Cortex of kidney (tissue), 1 donor: ENCODE data around the gene SUGCT.

ENCODE experiments used
- DNase-seq: peaks from one replicate; lab custom pipeline; 2025; lab: John Stamatoyannopoulos, UW

The SUGCT gene

DNA sequence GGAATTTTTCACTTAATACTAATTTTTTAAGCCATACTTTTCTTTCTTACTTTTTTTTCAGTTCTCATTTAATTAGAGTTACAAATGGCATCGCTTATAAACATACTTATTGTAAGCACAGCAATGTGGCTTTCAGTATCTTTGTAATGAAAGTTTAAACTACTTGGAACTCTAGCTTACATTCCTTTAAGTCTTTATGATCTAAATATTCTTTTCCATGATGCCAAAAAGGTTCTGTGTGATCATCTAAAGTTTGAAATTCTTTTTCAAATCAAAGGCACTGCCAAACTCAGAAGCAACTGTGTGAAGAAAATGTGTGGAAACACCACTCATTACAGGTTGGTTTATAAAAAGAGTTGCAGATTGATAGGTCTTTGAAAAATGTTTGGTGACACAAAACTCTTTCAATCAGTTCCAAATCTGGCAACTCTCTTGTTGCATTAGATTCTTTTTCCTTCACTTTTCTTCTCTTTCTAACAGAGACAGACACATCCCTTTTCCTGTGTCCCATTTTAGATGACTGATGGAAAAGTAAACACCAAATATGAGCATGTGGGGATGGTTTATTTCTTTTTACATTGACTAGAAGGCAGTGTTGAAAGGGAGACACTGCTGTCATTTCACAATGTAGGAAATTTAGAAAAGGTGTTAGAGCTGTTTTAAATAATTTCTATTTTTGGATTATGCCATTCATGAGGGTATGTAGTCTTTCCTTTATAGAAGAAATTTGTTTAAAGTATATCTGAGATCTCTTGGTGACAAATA lies 392.3 kb downstream of the SUGCT start:
- no peak for DNase-seq

- DNase-seq, result no peak
Measured at GRCh38 chr7:40527723-40528122, 392.9 kb downstream of the SUGCT start.

- DNase-seq, result no peak
Measured at GRCh38 chr7:40530292-40530691, 395.5 kb downstream of the SUGCT start.

- no peak for DNase-seq
Measured at GRCh38 chr7:40531956-40532355, 397.2 kb downstream of the SUGCT start.

DNA sequence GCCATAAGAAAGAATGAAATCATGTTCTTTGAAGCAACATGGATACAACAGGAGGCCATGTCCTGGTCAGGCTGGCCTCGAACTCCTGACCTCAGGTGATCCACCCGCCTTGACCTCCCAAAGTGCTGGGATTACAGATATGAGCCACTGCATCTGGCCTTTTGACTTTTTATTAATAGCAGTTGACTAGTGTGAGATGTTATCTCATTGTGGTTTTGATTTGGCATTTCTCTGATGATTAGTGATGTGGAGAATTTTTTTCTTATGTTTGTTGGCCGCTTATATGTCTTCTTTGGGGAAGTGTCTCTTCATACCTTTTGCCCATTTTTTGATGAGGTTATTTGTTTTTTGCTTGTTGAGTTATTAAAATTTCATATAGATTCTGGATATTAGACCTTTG lies 400.9 kb downstream of the SUGCT start:
- no peak for DNase-seq

- no peak for DNase-seq
Measured at GRCh38 chr7:40536421-40536820, 401.6 kb downstream of the SUGCT start.

GRCh38 chr7:40538281-40538680 lies 403.5 kb downstream of the SUGCT start:
- DNase-seq, result no peak

DNA sequence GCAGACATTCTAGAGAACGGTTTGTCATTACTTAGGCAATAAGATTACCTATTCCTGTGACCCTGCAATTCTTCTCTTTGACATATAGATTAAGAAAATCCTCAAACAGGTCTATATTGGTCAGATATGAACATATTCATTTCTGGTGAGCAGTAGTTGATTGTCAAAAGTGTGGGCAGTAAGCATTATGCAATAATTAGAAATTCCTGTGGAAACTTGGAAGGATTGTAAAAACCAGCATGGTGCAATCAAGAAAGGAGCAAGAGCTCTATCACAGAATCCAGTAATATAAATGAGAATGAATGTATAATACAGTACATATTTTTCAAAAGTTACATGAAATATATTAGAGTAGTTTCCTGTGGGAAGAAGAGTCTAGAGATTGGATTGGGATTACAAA lies 406.5 kb downstream of the SUGCT start:
- DNase-seq, result no peak

- no peak for DNase-seq
Measured at GRCh38 chr7:40542982-40543741, 408.4 kb downstream of the SUGCT start.

- no peak for DNase-seq
Measured at GRCh38 chr7:40544221-40544723, 409.5 kb downstream of the SUGCT start.

DNA sequence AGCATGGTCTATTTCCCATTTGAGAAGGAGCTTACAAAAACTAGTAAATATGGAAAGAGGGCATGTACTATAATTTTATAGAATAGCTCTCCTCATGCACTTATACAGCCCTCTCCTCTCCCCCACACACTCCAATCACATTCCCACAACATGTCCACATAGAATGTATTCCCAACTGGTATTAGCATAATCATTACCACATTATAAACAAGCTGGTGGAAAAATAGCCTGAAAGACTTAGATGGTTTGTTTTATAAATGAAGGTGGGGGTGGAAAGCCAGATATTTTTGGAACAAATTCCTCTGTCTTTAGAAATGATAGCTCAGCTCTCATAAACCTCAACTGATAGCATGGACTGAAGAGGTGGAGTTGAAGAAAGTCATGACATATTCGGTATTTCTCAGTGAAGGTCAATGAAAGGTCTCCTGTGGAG lies 410.1 kb downstream of the SUGCT start:
- DNase-seq, result no peak

GRCh38 chr7:40545739-40546138 lies 410.9 kb downstream of the SUGCT start:
- DNase-seq, result no peak

DNA sequence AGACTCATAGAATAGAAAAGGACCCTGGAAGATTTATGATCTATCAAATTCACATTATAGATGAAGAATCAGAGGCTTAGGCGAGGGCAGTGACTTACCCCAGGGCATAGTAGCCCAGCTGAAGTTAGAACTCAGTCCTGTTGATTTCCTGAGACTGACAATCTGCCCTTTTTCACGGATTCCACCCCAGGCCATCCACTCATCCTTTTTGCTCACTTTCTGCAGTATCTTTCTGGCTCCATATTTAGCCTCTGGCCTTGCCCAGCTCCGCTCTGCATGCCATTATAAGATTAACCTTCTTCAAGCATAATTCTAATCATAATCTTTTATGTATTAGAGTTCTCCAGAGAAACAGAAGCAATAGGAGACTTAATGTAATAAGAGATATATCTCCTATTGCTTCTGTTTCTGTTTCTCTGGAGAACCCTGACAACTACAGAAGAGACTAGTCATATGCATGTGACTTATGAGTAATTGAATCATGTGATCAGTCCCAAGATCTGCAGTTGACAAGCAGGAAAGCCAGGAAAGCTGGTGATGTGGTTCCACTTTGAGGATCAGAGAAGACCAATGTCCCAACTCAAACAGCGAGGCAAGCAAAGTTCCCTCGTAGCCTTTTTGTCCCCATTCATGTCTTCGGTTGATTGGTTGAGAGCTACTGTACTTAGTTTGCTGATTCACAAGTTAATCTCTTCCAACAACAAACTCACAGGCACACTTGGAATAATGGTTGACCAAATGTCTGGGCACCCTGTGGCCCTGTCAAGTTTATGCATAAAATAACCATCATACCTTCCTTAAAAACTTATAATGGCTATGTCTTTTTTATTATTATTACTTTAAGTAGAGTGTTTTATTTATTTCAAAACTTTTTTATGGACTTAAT lies 412.1 kb downstream of the SUGCT start:
- no peak for DNase-seq

GRCh38 chr7:40549372-40550039 lies 414.7 kb downstream of the SUGCT start:
- no peak for DNase-seq

- no peak for DNase-seq
Measured at GRCh38 chr7:40551685-40552576, 417.1 kb downstream of the SUGCT start.

DNA sequence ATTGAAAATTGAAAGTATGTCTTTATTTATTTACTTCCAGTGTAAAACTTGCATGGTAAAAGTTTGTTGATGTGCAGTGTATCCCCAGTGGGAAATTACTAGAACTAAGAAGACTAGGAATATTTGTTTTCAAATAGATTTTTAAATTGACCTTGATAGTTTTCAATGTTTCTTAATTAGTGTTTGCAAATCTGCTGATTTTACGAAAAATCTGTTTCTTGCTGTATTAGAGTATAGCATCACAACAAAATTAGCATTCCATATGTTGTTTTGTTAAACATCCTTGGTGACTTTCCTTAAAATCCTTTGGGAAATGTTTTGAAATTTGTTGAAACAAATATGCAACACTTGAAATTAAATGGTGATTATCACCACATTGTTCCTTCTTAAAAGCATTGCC lies 425.9 kb downstream of the SUGCT start:
- no peak for DNase-seq

DNA sequence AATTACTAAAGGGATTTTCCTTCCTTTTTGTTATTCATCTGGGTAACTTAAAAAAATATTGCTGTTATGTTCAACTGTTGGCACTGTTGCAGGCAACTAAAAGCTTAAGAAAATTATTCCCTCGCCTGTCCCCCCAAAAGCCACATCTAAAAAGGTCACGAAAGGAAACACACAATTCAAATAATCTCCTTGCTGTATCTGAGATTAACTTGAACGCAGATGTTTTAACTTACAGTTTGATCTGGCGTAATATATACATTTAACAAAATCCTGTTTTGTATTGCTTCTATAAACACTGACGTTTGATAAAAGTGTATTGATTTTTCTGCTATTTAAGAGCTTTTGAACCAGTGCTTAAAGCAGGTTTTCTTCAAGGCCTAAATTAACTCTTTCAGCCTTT lies 432.1 kb downstream of the SUGCT start:
- DNase-seq, result no peak

DNA sequence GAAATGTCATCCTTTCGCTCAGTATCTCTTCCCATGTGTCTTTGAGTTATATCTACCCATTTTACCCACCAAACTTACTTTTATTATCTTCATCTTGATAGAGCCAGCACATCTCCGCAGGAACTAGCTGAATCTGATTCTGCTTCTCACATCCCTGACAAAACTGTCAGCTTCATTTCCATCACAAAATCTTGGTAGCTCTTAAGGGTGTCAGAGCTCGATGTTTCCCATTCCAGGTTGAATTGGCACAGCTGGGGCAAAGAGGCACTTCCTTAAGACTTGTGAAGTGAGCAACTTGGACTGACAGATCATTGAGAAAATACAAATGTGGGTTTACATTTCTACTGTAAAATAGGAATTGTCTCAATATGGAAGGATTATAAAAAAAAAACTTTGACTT lies 434.5 kb downstream of the SUGCT start:
- no peak for DNase-seq

GRCh38 chr7:40570223-40570622 lies 435.4 kb downstream of the SUGCT start:
- DNase-seq, result no peak

- no peak for DNase-seq
Measured at GRCh38 chr7:40571796-40572195, 437.0 kb downstream of the SUGCT start.
